Measurements from ENCODE around the gene CAMK1D.

- TF ChIP-seq CTCF (IDR thresholded peaks at IDR 0.05; ENCODE audit: borderline replicate concordance, extremely low read depth, low read length, poor library complexity, severe bottlenecking) (no peak), EZH2 (IDR thresholded peaks at IDR 0.05; ENCODE audit: borderline replicate concordance, low read depth, low read length, severe bottlenecking) (no peak)
Measured at GRCh38 chr10:12622691-12623090, 273.3 kb downstream of the CAMK1D start.

Measured in DND-41 (cell line).